DND-41 (cell line): ENCODE data around the gene BMF.

Experiments used
- ATAC-seq: fragments of 200-7000 bp; cut with Tn5 transposase; 3 replicates; pipeline ENCODE4 v1.9.1; 2021; ENCODE audit warnings: low read depth; ENCODE audit not compliant: insufficient read depth
- DNase-seq: peaks from one replicate; pipeline ENCODE4 v3.0.0-alpha.2; 2020
- H2AFZ ChIP-seq: 2 replicates; pipeline ENCODE4 v1.6.0; 2012; ENCODE audit warnings: low read depth, low read length
- H3K27ac ChIP-seq: 2 replicates; pipeline ENCODE4 v1.5.1; 2012; ENCODE audit warnings: low read length, inconsistent platforms
- H3K27me3 ChIP-seq: fragments of 200-600 bp; sonication (generic); 2 replicates; pipeline ENCODE4 v1.6.0; 2012; ENCODE audit warnings: low read length, mild to moderate bottlenecking, inconsistent platforms; ENCODE audit not compliant: insufficient read depth, poor library complexity
- H3K36me3 ChIP-seq: 2 replicates; pipeline ENCODE4 v1.5.1; 2012; ENCODE audit warnings: low read length, inconsistent platforms; ENCODE audit not compliant: insufficient read depth
- H3K4me1 ChIP-seq: 2 replicates; pipeline ENCODE4 v1.5.1; 2012; ENCODE audit warnings: mild to moderate bottlenecking, low read length; ENCODE audit not compliant: insufficient read depth
- H3K4me2 ChIP-seq: 2 replicates; pipeline ENCODE4 v1.6.0; 2012; ENCODE audit warnings: mild to moderate bottlenecking, moderate library complexity, low read length, inconsistent platforms; ENCODE audit not compliant: insufficient read depth
- H3K4me3 ChIP-seq, 2 experiments: fragments of 200-600 bp in 1 of 2; shearing (Covaris generic) in 1 of 2; 2 replicates each; pipeline ENCODE4 v1.5.1; 2012 to 2016; ENCODE audit warnings: inconsistent platforms in 2 of 2, low read length in 2 of 2, mild to moderate bottlenecking in 2 of 2, low read depth in 1 of 2, moderate library complexity in 1 of 2
- H3K79me2 ChIP-seq: 2 replicates; pipeline ENCODE4 v1.6.0; 2012; ENCODE audit warnings: low read length, inconsistent platforms; ENCODE audit not compliant: insufficient read depth
- H3K9ac ChIP-seq: 2 replicates; pipeline ENCODE4 v1.6.0; 2012; ENCODE audit warnings: low read depth, mild to moderate bottlenecking, inconsistent platforms, low read length, moderate library complexity
- H3K9me3 ChIP-seq: 2 replicates; pipeline ENCODE4 v1.5.1; 2012; ENCODE audit warnings: low read length, moderate library complexity, mild to moderate bottlenecking, inconsistent platforms; ENCODE audit not compliant: insufficient read depth, severe bottlenecking
- H4K20me1 ChIP-seq: 2 replicates; pipeline ENCODE4 v1.6.0; 2012; ENCODE audit warnings: low read length; ENCODE audit not compliant: insufficient read depth
- CTCF ChIP-seq: IDR thresholded peaks from 2 replicates; pipeline ENCODE4 v1.5.1; 2012; ENCODE audit warnings: borderline replicate concordance, low read length, moderate library complexity, mild to moderate bottlenecking; ENCODE audit not compliant: poor library complexity, severe bottlenecking; ENCODE audit errors: extremely low read depth
- EZH2 ChIP-seq: IDR thresholded peaks from 3 replicates; pipeline ENCODE4 v1.6.1; 2012; ENCODE audit warnings: borderline replicate concordance, low read depth, mild to moderate bottlenecking, moderate library complexity, low read length, inconsistent platforms; ENCODE audit not compliant: severe bottlenecking

The BMF gene

GRCh38 chr15:40098489-40099261, 10.0 kb downstream of the BMF start:
- H2AFZ ChIP-seq: no peak overlapping the region
- H3K9me3 ChIP-seq: no peaks in the 10 kb centered on the region
- H3K27me3 ChIP-seq: no peaks in the 10 kb centered on the region
- no peaks in the 10 kb centered on the region for H3K79me2 ChIP-seq
- TF ChIP-seq EZH2 (no peak), CTCF (no peak)
- peak overlapping the region; percentile 4; the same call in 1 of the 2 replicates for H3K4me2 ChIP-seq
- H3K9ac ChIP-seq: peak overlapping the region; percentile 25
- no peaks in the 10 kb centered on the region for H3K36me3 ChIP-seq
- peak overlapping the region; percentile 65; the same call in 1 of the 2 replicates for H3K27ac ChIP-seq
- peak; percentile 72 for DNase-seq
- ATAC-seq: peak; percentile 99
- H4K20me1 ChIP-seq: no peaks in the 10 kb centered on the region
- peaks cover 26% of the 10 kb centered on the region for H3K4me1 ChIP-seq
- no peak overlapping the region for H3K4me3 ChIP-seq

- Histone ChIP-seq H3K36me3 (no peaks in the 10 kb centered on the region), H3K27ac (peak overlapping the region; percentile 65; the same call in 1 of the 2 replicates), H2AFZ (no peak overlapping the region), H3K4me2 (peak overlapping the region; percentile 4; the same call in 1 of the 2 replicates), H3K4me1 (peaks cover 26% of the 10 kb centered on the region), H3K4me3 (no peak overlapping the region), H3K27me3 (no peaks in the 10 kb centered on the region), H3K79me2 (no peaks in the 10 kb centered on the region), H4K20me1 (no peaks in the 10 kb centered on the region), H3K9ac (peak overlapping the region; percentile 16; the same call in 1 of the 2 replicates), H3K9me3 (no peaks in the 10 kb centered on the region)
- TF ChIP-seq CTCF: no peak
- no peak for TF ChIP-seq EZH2
- ATAC-seq (0 out of 3 replicates have a peak, but pooled peaks have one; percentile 1), DNase-seq (no peak)
Measured at GRCh38 chr15:40097968-40098476, 10.7 kb downstream of the BMF start.

DNA sequence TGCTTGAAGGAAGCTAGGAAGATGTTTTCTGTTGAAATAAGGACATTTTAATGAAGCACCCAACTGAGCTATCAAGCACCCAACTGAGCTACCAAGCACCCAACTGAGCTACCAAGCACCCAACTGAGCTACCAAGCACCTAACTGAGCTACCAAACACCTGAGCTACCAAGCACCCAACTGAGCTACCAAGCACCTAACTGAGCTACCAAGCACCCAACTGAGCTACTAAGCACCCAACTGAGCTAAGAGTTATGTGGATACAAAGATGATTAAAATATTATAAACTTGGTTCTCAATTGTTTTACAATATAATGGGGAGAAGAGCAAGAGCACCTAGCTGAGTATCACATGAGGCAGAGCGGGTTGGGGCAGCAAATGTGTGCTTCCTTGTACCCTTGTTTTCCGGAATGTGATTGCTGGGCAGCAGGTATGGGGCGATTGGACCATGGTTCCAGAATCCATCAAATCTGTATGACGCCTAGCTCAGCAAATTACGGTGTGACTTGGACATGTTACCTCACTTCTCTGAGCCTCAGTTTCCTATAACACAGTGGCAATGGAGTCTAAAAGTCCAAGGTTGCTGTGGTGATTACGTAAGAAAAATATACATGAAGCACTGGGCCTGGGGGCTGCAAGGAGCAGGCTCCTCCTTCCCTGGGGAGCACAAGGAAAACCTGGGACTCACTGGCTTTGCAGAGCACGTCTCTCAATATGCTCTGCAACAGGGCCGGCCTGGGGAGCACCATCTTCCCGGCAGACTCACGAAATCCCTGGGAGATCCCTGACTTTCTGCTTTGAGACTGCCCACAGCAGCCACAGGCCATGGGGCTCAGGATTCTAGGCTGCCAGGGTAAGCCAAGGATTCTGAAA, 11.3 kb downstream of the BMF start:
- Histone ChIP-seq H4K20me1 (no peaks in the 10 kb centered on the region), H2AFZ (no peak overlapping the region), H3K36me3 (no peaks in the 10 kb centered on the region), H3K9me3 (no peaks in the 10 kb centered on the region), H3K4me3 (no peak overlapping the region), H3K79me2 (no peaks in the 10 kb centered on the region), H3K27me3 (no peaks in the 10 kb centered on the region), H3K4me1 (peaks cover 26% of the 10 kb centered on the region), H3K27ac (peak overlapping the region; percentile 65; the same call in 1 of the 2 replicates), H3K4me2 (no peak overlapping the region), H3K9ac (no peak overlapping the region)
- ATAC-seq (no peak), DNase-seq (no peak)
- TF ChIP-seq CTCF: no peak
- no peak for TF ChIP-seq EZH2
